IPS-11a (cell line): Measurements from ENCODE around the gene LIMK1.
"Not testable (repeated sequence)": the region's sequence is repeated elsewhere in the genome, so short reads cannot be mapped to it uniquely, and the experiment has no call there.

Source experiments
- H3K4me3 ChIP-seq: one replicate; pipeline ENCODE4 v1.5.1; 2013; ENCODE audit warnings: low read depth, low read length, control low read depth

Gene LIMK1

GRCh38 chr7:74119831-74120230, 36.2 kb downstream of the LIMK1 start:
- no peak overlapping the region for H3K4me3 ChIP-seq

- no peak overlapping the region for H3K4me3 ChIP-seq
Observed at GRCh38 chr7:74121401-74122249, 38.0 kb downstream of the LIMK1 start.

- H3K4me3 ChIP-seq: not testable (repeated sequence)
Observed at GRCh38 chr7:74123892-74124291, 40.3 kb downstream of the LIMK1 start.

- H3K4me3 ChIP-seq: no peak overlapping the region
Observed at GRCh38 chr7:74126220-74126880, 42.7 kb downstream of the LIMK1 start.

GRCh38 chr7:74129887-74130286, 46.3 kb downstream of the LIMK1 start:
- no peak overlapping the region for H3K4me3 ChIP-seq

- H3K4me3 ChIP-seq: no peak overlapping the region
Observed at GRCh38 chr7:74130518-74130917, 46.9 kb downstream of the LIMK1 start.

- no peak overlapping the region for H3K4me3 ChIP-seq
Observed at GRCh38 chr7:74134117-74134620, 50.6 kb downstream of the LIMK1 start.

- no peak overlapping the region for H3K4me3 ChIP-seq
Observed at GRCh38 chr7:74138334-74138867, 54.8 kb downstream of the LIMK1 start.

- no peak overlapping the region for H3K4me3 ChIP-seq
Observed at GRCh38 chr7:74138945-74139843, 55.6 kb downstream of the LIMK1 start.

- H3K4me3 ChIP-seq: no peak overlapping the region
Observed at GRCh38 chr7:74141705-74142104, 58.1 kb downstream of the LIMK1 start.

- H3K4me3 ChIP-seq: no peak overlapping the region
Observed at GRCh38 chr7:74143383-74143782, 59.8 kb downstream of the LIMK1 start.

- no peak overlapping the region for H3K4me3 ChIP-seq
Observed at GRCh38 chr7:74148491-74148890, 64.9 kb downstream of the LIMK1 start.

- no peak overlapping the region for H3K4me3 ChIP-seq
Observed at GRCh38 chr7:74149071-74149470, 65.5 kb downstream of the LIMK1 start.

GRCh38 chr7:74149603-74150002, 66.0 kb downstream of the LIMK1 start:
- H3K4me3 ChIP-seq: no peak overlapping the region

GRCh38 chr7:74153736-74154135, 70.1 kb downstream of the LIMK1 start:
- no peak overlapping the region for H3K4me3 ChIP-seq

- H3K4me3 ChIP-seq: no peak overlapping the region
Observed at GRCh38 chr7:74155810-74156395, 72.3 kb downstream of the LIMK1 start.

GRCh38 chr7:74157605-74158004, 74.0 kb downstream of the LIMK1 start:
- no peak overlapping the region for H3K4me3 ChIP-seq

GRCh38 chr7:74164985-74165456, 81.4 kb downstream of the LIMK1 start:
- H3K4me3 ChIP-seq: no peak overlapping the region

GRCh38 chr7:74165867-74166593, 82.4 kb downstream of the LIMK1 start:
- no peak overlapping the region for H3K4me3 ChIP-seq

GRCh38 chr7:74167324-74167723, 83.7 kb downstream of the LIMK1 start:
- not testable (repeated sequence) for H3K4me3 ChIP-seq
